Measurements from ENCODE around the gene MAPKAP1.
"Not testable (repeated sequence)": the region's sequence is repeated elsewhere in the genome, so short reads cannot be mapped to it uniquely, and the experiment has no call there.

The MAPKAP1 gene

GRCh38 chr9:125411171-125411756, 295.7 kb downstream of the MAPKAP1 start:
- no peak for DNase-seq (ENCODE audit: low spot score)

- DNase-seq (ENCODE audit: low spot score) = no peak
Measured at GRCh38 chr9:125410522-125410894, 296.5 kb downstream of the MAPKAP1 start.

- DNase-seq (ENCODE audit: low spot score) = peak; percentile 49
Measured at GRCh38 chr9:125409637-125410521, 297.1 kb downstream of the MAPKAP1 start.

- DNase-seq (ENCODE audit: low spot score) = no peak
Measured at GRCh38 chr9:125409217-125409636, 297.8 kb downstream of the MAPKAP1 start.

GRCh38 chr9:125407974-125408900, 298.8 kb downstream of the MAPKAP1 start:
- peak; percentile 96 for DNase-seq (ENCODE audit: low spot score)

- no peak for DNase-seq (ENCODE audit: low spot score)
Measured at GRCh38 chr9:125407432-125407973, 299.5 kb downstream of the MAPKAP1 start.

- DNase-seq (ENCODE audit: low spot score) = no peak
Measured at GRCh38 chr9:125406810-125407087, 300.3 kb downstream of the MAPKAP1 start.

- DNase-seq (ENCODE audit: low spot score) = peak; percentile 50
Measured at GRCh38 chr9:125405938-125406809, 300.8 kb downstream of the MAPKAP1 start.

GRCh38 chr9:125404733-125405132, 302.3 kb downstream of the MAPKAP1 start:
- no peak for DNase-seq (ENCODE audit: low spot score)

GRCh38 chr9:125400725-125401716, 306.0 kb downstream of the MAPKAP1 start:
- no peak for DNase-seq (ENCODE audit: low spot score)

- not testable (repeated sequence) for DNase-seq (ENCODE audit: low spot score)
Measured at GRCh38 chr9:125400232-125400631, 306.8 kb downstream of the MAPKAP1 start.

GRCh38 chr9:125399666-125400065, 307.3 kb downstream of the MAPKAP1 start:
- no peak for DNase-seq (ENCODE audit: low spot score)

GRCh38 chr9:125399165-125399564, 307.8 kb downstream of the MAPKAP1 start:
- no peak for DNase-seq (ENCODE audit: low spot score)

- DNase-seq (ENCODE audit: low spot score) = no peak
Measured at GRCh38 chr9:125398243-125398642, 308.8 kb downstream of the MAPKAP1 start.

GRCh38 chr9:125397736-125398135, 309.3 kb downstream of the MAPKAP1 start:
- DNase-seq (ENCODE audit: low spot score) = peak; percentile 76

GRCh38 chr9:125396799-125397198, 310.2 kb downstream of the MAPKAP1 start:
- DNase-seq (ENCODE audit: low spot score) = no peak

- no peak for DNase-seq (ENCODE audit: low spot score)
Measured at GRCh38 chr9:125393426-125393825, 313.6 kb downstream of the MAPKAP1 start.

- no peak for DNase-seq (ENCODE audit: low spot score)
Measured at GRCh38 chr9:125391704-125392103, 315.3 kb downstream of the MAPKAP1 start.

GRCh38 chr9:125388978-125389377, 318.0 kb downstream of the MAPKAP1 start:
- DNase-seq (ENCODE audit: low spot score) = no peak
